Adipose tissue (tissue), 3 donors: ENCODE data around the gene C1orf21. TPM values are rescaled to one million over a fixed set of nuclear protein-coding genes. Genes with fewer than 3 reads are reported as not detected.

ENCODE experiments used
- H3K27ac ChIP-seq: one replicate; pipeline ENCODE4 v1.5.1; 2013; ENCODE audit warnings: low read depth, low read length
- WGBS, 3 donors: extraction: QIAGEN DNeasy Blood & Tissue Kit; methylation state at CpG; one replicate each; pipeline ENCODE4 v1.1.7; 2013; 5-methylcytosine and 5-hydroxymethylcytosine counted together
- polyA plus RNA-seq, 3 donors: library from polyadenylated mRNA; stranded (reverse); fragments of 200-250 nt; gene quantifications; one replicate each; pipeline ENCODE4 v1.2.3, GENCODE V29; 2013
- donor health status: healthy with polysubstance abuse.
- donor health status: Bipolar disorder and iron deficiency.
- donor health status: healthy.

Gene C1orf21
- polyA plus RNA-seq, 3 donors: 5.5 to 86.3 (median 24.1) TPM

DNA sequence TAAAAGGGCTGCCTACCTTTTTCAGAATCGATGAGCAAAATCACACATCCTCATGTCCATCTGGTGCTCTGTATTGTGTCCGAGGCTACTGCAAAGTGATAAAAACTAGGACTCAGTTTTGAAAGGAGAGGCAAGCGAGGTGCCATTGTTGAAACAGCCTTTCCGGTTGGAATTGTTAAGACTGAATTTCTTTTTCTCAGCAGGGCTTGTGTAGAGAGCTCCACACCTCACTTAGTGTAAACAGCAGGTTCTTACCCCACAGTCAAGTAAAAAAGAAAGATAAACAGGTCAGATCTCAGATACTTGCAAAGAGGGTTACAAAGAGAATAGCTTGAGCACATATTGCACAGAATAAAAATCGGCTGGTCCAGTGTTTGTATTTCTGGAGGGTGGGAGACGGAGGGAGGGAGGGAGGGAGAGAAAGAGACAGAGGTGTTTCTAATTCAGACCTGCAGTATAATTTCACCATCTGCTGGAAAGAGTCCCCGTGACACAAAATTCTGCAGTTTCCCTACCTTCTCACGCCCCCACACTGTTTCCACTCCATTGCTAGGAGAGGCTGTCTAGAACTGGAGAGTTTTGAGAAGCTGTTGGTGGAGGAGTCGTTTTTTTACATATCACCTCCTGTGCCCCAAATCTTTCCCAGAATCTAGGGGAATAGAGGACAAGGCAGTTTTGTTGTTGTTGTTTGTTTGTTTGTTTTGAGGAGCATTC lies 285.3 kb downstream of the C1orf21 start:
- 65 to 77% (median 72%) methylated on average over 9 of the region's 9 CpGs for WGBS, 3 donors
- H3K27ac ChIP-seq: no peak overlapping the region

DNA sequence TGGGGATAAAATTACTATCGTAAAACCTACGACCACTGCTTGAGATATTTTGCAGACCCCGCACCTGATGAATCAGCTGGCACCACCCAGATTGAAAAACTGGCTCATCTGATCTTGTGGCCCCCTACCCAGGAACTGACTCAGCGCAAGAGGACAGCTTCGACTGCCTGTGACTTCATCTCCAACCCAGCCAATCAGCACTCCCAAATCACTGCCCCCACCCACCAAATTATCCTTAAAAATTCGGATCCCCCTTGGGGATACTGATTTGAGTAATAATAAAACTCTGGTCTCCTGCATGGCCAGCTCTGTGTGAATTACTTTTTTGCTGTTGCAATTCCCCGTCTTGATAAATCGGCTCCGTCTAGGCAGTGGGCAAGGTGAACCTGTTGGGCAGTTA lies 286.5 kb downstream of the C1orf21 start:
- WGBS, 3 donors: 76 to 83% (median 83%) methylated on average over 9 of the region's 9 CpGs
- no peak overlapping the region for H3K27ac ChIP-seq

DNA sequence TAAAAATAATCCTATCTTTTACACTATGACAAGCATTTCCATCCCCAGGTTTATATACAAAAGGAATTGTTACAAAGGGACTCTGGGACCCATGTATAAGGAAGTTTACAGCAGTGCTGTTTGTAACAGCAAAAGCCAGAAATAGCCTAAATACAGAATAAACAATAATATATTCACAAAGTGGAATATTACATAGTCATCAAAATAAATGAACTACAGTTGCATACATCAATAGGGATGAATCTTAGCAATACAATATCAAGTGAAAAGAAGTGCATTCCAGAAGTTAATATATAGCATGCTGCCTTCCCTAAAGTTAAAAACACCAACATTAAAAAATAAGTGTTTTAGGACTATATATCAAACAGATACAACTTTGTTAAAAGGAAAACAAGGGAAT lies 290.5 kb downstream of the C1orf21 start:
- H3K27ac ChIP-seq: no peak overlapping the region
